ENCODE measurements around the gene EML5.
"Not testable (repeated sequence)": the region's sequence is repeated elsewhere in the genome, so short reads cannot be mapped to it uniquely, and the experiment has no call there.

Gene EML5

GRCh38 chr14:88791252-88791621 is 1.5 kb downstream of the EML5 start:
- Histone ChIP-seq H3K36me3 (replicated peaks; ENCODE audit: low read depth, low read length) (peaks cover 7% of the 10 kb centered on the region), H3K9ac (ENCODE audit: low read length) (no peak overlapping the region), H3K4me3 (ENCODE audit: low read length) (peak overlapping the region; percentile 83), H3K79me2 (ENCODE audit: low read length) (no peaks in the 10 kb centered on the region), H2AFZ (ENCODE audit: low read depth, low read length) (no peak overlapping the region), H3K27ac (ENCODE audit: low read length) (no peak overlapping the region), H3K27me3 (ENCODE audit: low read depth, low read length) (no peaks in the 10 kb centered on the region), H4K20me1 (ENCODE audit: insufficient read depth, low read length) (no peaks in the 10 kb centered on the region), H3K4me1 (ENCODE audit: low read length) (peaks cover 13% of the 10 kb centered on the region), H3K4me2 (ENCODE audit: low read length) (peak overlapping the region; percentile 79), H3K9me3 (ENCODE audit: insufficient read depth, low read length) (peaks cover 9% of the 10 kb centered on the region; the same call in 1 of the 2 replicates)
- TF ChIP-seq EZH2phosphoT487 (IDR thresholded peaks at IDR 0.05; ENCODE audit: low read depth) (no peak), CTCF (IDR thresholded peaks at IDR 0.05; ENCODE audit: low read depth, low read length) (no peak)

GRCh38 chr14:88790501-88791251 is 2.1 kb downstream of the EML5 start:
- Histone ChIP-seq H3K4me3 (ENCODE audit: low read length) (no peak overlapping the region), H3K4me1 (ENCODE audit: low read length) (peaks cover 14% of the 10 kb centered on the region)

GRCh38 chr14:88789573-88789972 is 3.2 kb downstream of the EML5 start:
- H2AFZ ChIP-seq (ENCODE audit: low read depth, low read length); H3K27me3 ChIP-seq (ENCODE audit: low read depth, low read length); H3K79me2 ChIP-seq (ENCODE audit: low read length); H4K20me1 ChIP-seq (ENCODE audit: insufficient read depth, low read length); H3K4me2 ChIP-seq (ENCODE audit: low read length); H3K9ac ChIP-seq (ENCODE audit: low read length); H3K4me3 ChIP-seq (ENCODE audit: low read length); H3K27ac ChIP-seq (ENCODE audit: low read length): not testable (repeated sequence)
- peaks cover 14% of the 10 kb centered on the region for H3K36me3 ChIP-seq (replicated peaks; ENCODE audit: low read depth, low read length)
- H3K4me1 ChIP-seq (ENCODE audit: low read length): peaks cover 14% of the 10 kb centered on the region
- peaks cover 17% of the 10 kb centered on the region; the same call in 1 of the 2 replicates for H3K9me3 ChIP-seq (ENCODE audit: insufficient read depth, low read length)

More at GRCh38 chr14:88790501-88791251, 2.1 kb downstream of the EML5 start:
- Histone ChIP-seq H3K27ac (ENCODE audit: low read length) (no peak overlapping the region), H3K4me2 (ENCODE audit: low read length) (peak overlapping the region; percentile 79; the same call in 1 of the 2 replicates), H3K9ac (ENCODE audit: low read length) (no peak overlapping the region), H3K79me2 (ENCODE audit: low read length) (no peaks in the 10 kb centered on the region), H3K36me3 (replicated peaks; ENCODE audit: low read depth, low read length) (peaks cover 12% of the 10 kb centered on the region), H4K20me1 (ENCODE audit: insufficient read depth, low read length) (no peaks in the 10 kb centered on the region), H2AFZ (ENCODE audit: low read depth, low read length) (no peak overlapping the region), H3K9me3 (ENCODE audit: insufficient read depth, low read length) (peaks cover 15% of the 10 kb centered on the region; the same call in 1 of the 2 replicates), H3K27me3 (ENCODE audit: low read depth, low read length) (no peaks in the 10 kb centered on the region)
- TF ChIP-seq CTCF (IDR thresholded peaks at IDR 0.05; ENCODE audit: low read depth, low read length): no peak
- TF ChIP-seq EZH2phosphoT487 (IDR thresholded peaks at IDR 0.05; ENCODE audit: low read depth): no peak

- peaks cover 20% of the 10 kb centered on the region; the same call in 1 of the 2 replicates for H3K9me3 ChIP-seq (ENCODE audit: insufficient read depth, low read length)
- peak overlapping the region; percentile 9; the same call in 1 of the 2 replicates for H3K4me2 ChIP-seq (ENCODE audit: low read length)
- no peak for TF ChIP-seq EZH2phosphoT487 (IDR thresholded peaks at IDR 0.05; ENCODE audit: low read depth)
- peaks cover 18% of the 10 kb centered on the region for H3K36me3 ChIP-seq (replicated peaks; ENCODE audit: low read depth, low read length)
- no peak overlapping the region for H3K9ac ChIP-seq (ENCODE audit: low read length)
- no peak overlapping the region for H2AFZ ChIP-seq (ENCODE audit: low read depth, low read length)
- H3K27me3 ChIP-seq (ENCODE audit: low read depth, low read length): no peaks in the 10 kb centered on the region
- H3K79me2 ChIP-seq (ENCODE audit: low read length): no peaks in the 10 kb centered on the region
- H4K20me1 ChIP-seq (ENCODE audit: insufficient read depth, low read length): no peaks in the 10 kb centered on the region
- H3K27ac ChIP-seq (ENCODE audit: low read length): peak overlapping the region; percentile 33; the same call in 1 of the 2 replicates
- H3K4me3 ChIP-seq (ENCODE audit: low read length): no peak overlapping the region
- peaks cover 9% of the 10 kb centered on the region for H3K4me1 ChIP-seq (ENCODE audit: low read length)
Measured at GRCh38 chr14:88786715-88787114, 6.0 kb downstream of the EML5 start.

GRCh38 chr14:88785911-88786310 is 6.8 kb downstream of the EML5 start:
- Histone ChIP-seq H2AFZ (ENCODE audit: low read depth, low read length) (no peak overlapping the region), H3K4me3 (ENCODE audit: low read length) (no peak overlapping the region), H3K36me3 (replicated peaks; ENCODE audit: low read depth, low read length) (peaks cover 18% of the 10 kb centered on the region), H3K4me2 (ENCODE audit: low read length) (no peak overlapping the region), H3K27ac (ENCODE audit: low read length) (no peak overlapping the region), H4K20me1 (ENCODE audit: insufficient read depth, low read length) (no peaks in the 10 kb centered on the region), H3K9ac (ENCODE audit: low read length) (no peak overlapping the region), H3K9me3 (ENCODE audit: insufficient read depth, low read length) (peaks cover 20% of the 10 kb centered on the region; the same call in 1 of the 2 replicates), H3K4me1 (ENCODE audit: low read length) (peaks cover 9% of the 10 kb centered on the region), H3K27me3 (ENCODE audit: low read depth, low read length) (no peaks in the 10 kb centered on the region), H3K79me2 (ENCODE audit: low read length) (no peaks in the 10 kb centered on the region)
- TF ChIP-seq CTCF (IDR thresholded peaks at IDR 0.05; ENCODE audit: low read depth, low read length): no peak
- TF ChIP-seq EZH2phosphoT487 (IDR thresholded peaks at IDR 0.05; ENCODE audit: low read depth): no peak

All from OCI-LY3 (cell line).